K562 (cell line): Measurements from ENCODE around the gene PCDHA7. TPM values are rescaled to one million over a fixed set of nuclear protein-coding genes. Genes with fewer than 3 reads are reported as not detected.

Experiments used
- ATAC-seq: fragments of 200-7000 bp; cut with Tn5 transposase; 3 replicates; pipeline ENCODE4 v1.9.1; 2020; ENCODE audit warnings: moderate library complexity
- BruUV-seq: library from RNA; stranded (reverse); fragments of 400-500 nt; replicated peaks from 2 replicates; lab custom pipeline; 2021; lab: Mats Ljungman, UMichigan
- CTCF ChIA-PET: fragments of 300-600 bp; formaldehyde crosslinking; extraction: SDS; loops from one replicate; lab custom pipeline; 2021; ENCODE audit warnings: low intra/inter-chr PET ratio; lab: Yijun Ruan, JAX
- POLR2A ChIA-PET: fragments of 300-600, 350-650 bp; sonication (Branson Sonifier 250); formaldehyde crosslinking; extraction: SDS; loops from one replicate; lab custom pipeline; 2021; ENCODE audit warnings: antibody characterized with exemption, inconsistent platforms; lab: Yijun Ruan, JAX
- DNase-seq, 4 experiments: peaks; one replicate each; pipeline versions ENCODE4 v3.0.0 to v3.0.0-alpha.2; 2011 to 2018; ENCODE audit warnings: low spot score in 3 of 4, mixed read lengths in 3 of 4; ENCODE audit errors: extremely low read depth in 1 of 4
- FAIRE-seq: peaks from 2 replicates; lab custom pipeline; 2011; peaks lifted over from hg19 to GRCh38; lab: Jason Lieb, UNC
- H2AFZ ChIP-seq: 2 replicates; pipeline ENCODE4 v1.6.0; 2011; ENCODE audit warnings: low read depth, low read length, control low read depth, inconsistent platforms
- H3K27ac ChIP-seq: fragments of 200-600 bp; 3 replicates; pipeline ENCODE4 v1.8.0; 2011; ENCODE audit warnings: low read depth, mild to moderate bottlenecking, control low read depth, inconsistent platforms, low read length, moderate library complexity, mixed read lengths; ENCODE audit errors: extremely low read depth
- H3K27me3 ChIP-seq, 2 experiments: fragments of 300-600 bp in 1 of 2; 2 replicates in 1 of 2; 3 replicates in 1 of 2; pipeline versions ENCODE4 v1.6.0 to v1.8.0; 2011; ENCODE audit warnings: inconsistent platforms in 2 of 2, low read length in 2 of 2, mild to moderate bottlenecking in 1 of 2, mixed read lengths in 1 of 2, moderate library complexity in 1 of 2; ENCODE audit not compliant: control insufficient read depth in 2 of 2, insufficient read depth in 2 of 2
- H3K36me3 ChIP-seq: fragments of 300-600 bp; 3 replicates; pipeline ENCODE4 v1.8.0; 2011; ENCODE audit warnings: mild to moderate bottlenecking, low read length, inconsistent platforms; ENCODE audit not compliant: control insufficient read depth, insufficient read depth
- H3K4me1 ChIP-seq, 2 experiments: fragments of 200-600 bp in 1 of 2; replicated peaks in 1 of 2; 2 replicates in 1 of 2; 3 replicates in 1 of 2; pipeline versions ENCODE4 v1.5.1 to v1.8.0; 2011; ENCODE audit warnings: inconsistent platforms in 2 of 2, low read length in 2 of 2, mild to moderate bottlenecking in 1 of 2, mixed read lengths in 1 of 2, moderate library complexity in 1 of 2; ENCODE audit not compliant: control insufficient read depth in 2 of 2, insufficient read depth in 2 of 2
- H3K4me2 ChIP-seq: 2 replicates; pipeline ENCODE4 v1.6.1; 2011; ENCODE audit warnings: low read length, control low read depth, inconsistent platforms, mixed read lengths; ENCODE audit not compliant: insufficient read depth
- H3K4me3 ChIP-seq: fragments of 200-600 bp; sonication (generic), shearing (Covaris generic); 2 replicates; pipeline ENCODE4 v1.5.1; 2016; ENCODE audit warnings: control low read depth, inconsistent platforms
- H3K79me2 ChIP-seq: fragments of 200-600 bp; 3 replicates; pipeline ENCODE4 v1.8.0; 2011; ENCODE audit warnings: low read length, inconsistent platforms; ENCODE audit not compliant: control insufficient read depth, insufficient read depth
- H3K9ac ChIP-seq, 2 experiments: 2 replicates each; pipeline versions ENCODE4 v1.6.0 to v1.6.1; 2011; ENCODE audit warnings: low read depth in 2 of 2, low read length in 2 of 2, control low read depth in 1 of 2, inconsistent platforms in 1 of 2, mild to moderate bottlenecking in 1 of 2, mixed read lengths in 1 of 2; ENCODE audit not compliant: insufficient read depth in 1 of 2
- H3K9me1 ChIP-seq: one replicate; pipeline ENCODE4 v1.6.0; 2011; ENCODE audit warnings: inconsistent platforms, mild to moderate bottlenecking, low read length, moderate library complexity; ENCODE audit not compliant: control insufficient read depth, insufficient read depth
- H3K9me3 ChIP-seq: replicated peaks from 2 replicates; pipeline ENCODE4 v1.5.1; 2011; ENCODE audit warnings: low read depth, low read length, inconsistent platforms; ENCODE audit not compliant: control insufficient read depth, insufficient read depth
- H4K20me1 ChIP-seq: replicated peaks from 2 replicates; pipeline ENCODE4 v1.6.1; 2011; ENCODE audit warnings: low read length, inconsistent platforms, mixed read lengths; ENCODE audit not compliant: control insufficient read depth, insufficient read depth
- EHMT2 ChIP-seq: fragments of 450-650 bp; IDR thresholded peaks from 2 replicates; pipeline ENCODE4 v1.6.1; 2018; ENCODE audit warnings: antibody characterized with exemption
- NR2C1 ChIP-seq, 2 experiments: fragments of 450-650 bp; IDR thresholded peaks; 2 replicates each; pipeline ENCODE4 v1.6.1; 2017; ENCODE audit warnings: mild to moderate bottlenecking in 2 of 2, antibody characterized with exemption in 1 of 2, inconsistent platforms in 1 of 2, missing compliant biosample characterization in 1 of 2, missing genetic modification characterization in 1 of 2
- PCBP2 ChIP-seq: fragments of 200-400 bp; formaldehyde crosslinking; IDR thresholded peaks from 2 replicates; pipeline ENCODE4 v1.6.1; 2018; ENCODE audit warnings: low read length, low read depth, mild to moderate bottlenecking, moderate library complexity; ENCODE audit not compliant: poor library complexity, severe bottlenecking
- PHB2 ChIP-seq: fragments of 450-650 bp; IDR thresholded peaks from 2 replicates; pipeline ENCODE4 v1.6.1; 2017; ENCODE audit warnings: low read depth
- PREB ChIP-seq: sonication (generic); formaldehyde crosslinking; IDR thresholded peaks from 2 replicates; pipeline ENCODE4 v1.8.1; 2023; ENCODE audit warnings: mild to moderate bottlenecking, missing genetic modification reagents
- PURB ChIP-seq: sonication (generic); formaldehyde crosslinking; IDR thresholded peaks from 2 replicates; pipeline ENCODE4 v1.9.0; 2021; ENCODE audit warnings: low read depth, mild to moderate bottlenecking, missing genetic modification reagents
- SRSF7 ChIP-seq: fragments of 200-400 bp; formaldehyde crosslinking; optimal IDR thresholded peaks from 2 replicates; pipeline ENCODE3; 2017; ENCODE audit warnings: mild to moderate bottlenecking, low read depth, low read length
- TBP ChIP-seq: optimal IDR thresholded peaks from 2 replicates; pipeline ENCODE3; 2011; ENCODE audit warnings: low read depth, low read length, improper control_type of control experiment
- ZKSCAN1 ChIP-seq: fragments of 150-350 bp; IDR thresholded peaks from 2 replicates; pipeline ENCODE4 v1.6.1; 2016; ENCODE audit warnings: low read depth, low read length
- ZNF3 ChIP-seq: fragments of 250-450 bp; sonication (Bioruptor Pico); IDR thresholded peaks from 2 replicates; pipeline ENCODE4 v1.5.0; 2021; ENCODE audit warnings: mild to moderate bottlenecking, moderate library complexity
- ZNF41 ChIP-seq: fragments of 250-450 bp; sonication (Bioruptor Pico); conservative IDR thresholded peaks from 2 replicates; pipeline ENCODE4 v1.4.0; 2020; ENCODE audit warnings: mild to moderate bottlenecking
- ZNF77 ChIP-seq: fragments of 250-450 bp; sonication (Bioruptor Pico); IDR thresholded peaks from 2 replicates; pipeline ENCODE4 v1.5.0; 2020
- WGBS: fragments of 100-300 bp; shearing (Covaris generic); methylation state at CpG from one replicate; pipeline ENCODE4 v1.1.6; 2016; ENCODE audit warnings: low coverage, mixed read lengths; ENCODE audit not compliant: insufficient coverage; ENCODE audit errors: missing lambda C conversion rate; 5-methylcytosine and 5-hydroxymethylcytosine counted together
- in situ Hi-C: fragments of 300-500 bp; cut with MboI; formaldehyde crosslinking; loops from 4 replicates; pipeline ENCODE4 v1.15.0; 2018; ENCODE audit warnings: inconsistent platforms, mixed read lengths
- intact Hi-C: fragments of 100-400 bp; cut with micrococcal nuclease; formaldehyde crosslinking; loops from 2 replicates; pipeline ENCODE4 v1.14.2; 2022
- polyA plus RNA-seq, 8 experiments: library from polyadenylated mRNA; depleted of rRNA in 4 of 8; stranded (reverse) in 5 of 8; unstranded in 3 of 8; fragments of >200 nt; fragmentation: Nextera tagmentation in 2 of 8; fragmentation: Illumina TruSeq in 1 of 8; extraction: Ambion mirVana in 2 of 8; extraction: Trizol in 1 of 8; gene quantifications; 2 replicates each; pipeline versions ENCODE4 v1.2.1 to v1.2.3, GENCODE V29; 2011 to 2014; ENCODE audit warnings: inconsistent platforms in 1 of 8, missing spikeins in 1 of 8
- total RNA-seq, 7 experiments: library from RNA; depleted of rRNA in 6 of 7; stranded (reverse); fragments of >200 nt in 6 of 7; fragmentation: Illumina TruSeq in 2 of 7; extraction: Trizol in 2 of 7; gene quantifications; 2 replicates each; pipeline versions ENCODE4 v1.2.1 to v1.2.3, GENCODE V29; 2011 to 2021; ENCODE audit warnings: low replicate concordance in 1 of 7
- TF ChIP-seq, protein P1 (sequence below): fragments of 250-450 bp; sonication (Bioruptor Pico); IDR thresholded peaks from 2 replicates; pipeline ENCODE4 v1.8.0; 2022; ENCODE audit warnings: moderate library complexity, mild to moderate bottlenecking, inconsistent platforms

Gene PCDHA7
- total and polyA plus RNA-seq, 9 of the 15 experiments (the other 6 are each of a cell fraction or from before 2014, with no cell fraction given): not detected

DNA sequence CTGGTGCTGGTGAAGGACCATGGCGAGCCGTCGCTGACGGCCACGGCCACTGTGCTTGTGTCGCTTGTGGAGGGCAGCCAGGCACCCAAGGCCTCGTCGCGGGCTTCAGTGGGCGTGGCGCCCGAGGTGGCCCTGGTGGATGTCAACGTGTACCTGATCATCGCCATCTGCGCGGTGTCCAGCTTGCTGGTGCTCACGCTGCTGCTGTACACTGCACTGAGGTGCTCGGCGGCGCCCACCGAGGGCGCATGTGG lies 23.8 kb downstream of the PCDHA7 start (continued):
- TF ChIP-seq PHB2 (no peak), NR2C1 (IDR thresholded peaks at IDR 0.05) (no peak), NR2C1 (tag; IDR thresholded peaks at IDR 0.05) (no peak), ZNF77 (CRISPR knock-in tag) (no peak), EHMT2 (no peak), PURB (no peak), TBP (no peak), PREB (CRISPR knock-in tag) (no peak)
- TF ChIP-seq, protein P1, sequence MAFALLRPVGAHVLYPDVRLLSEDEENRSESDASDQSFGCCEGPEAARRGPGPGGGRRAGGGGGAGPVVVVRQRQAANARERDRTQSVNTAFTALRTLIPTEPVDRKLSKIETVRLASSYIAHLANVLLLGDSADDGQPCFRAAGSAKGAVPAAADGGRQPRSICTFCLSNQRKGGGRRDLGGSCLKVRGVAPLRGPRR (CRISPR knock-in tag): no peak
- TF ChIP-seq, all 486 proteins: peak for 0

DNA sequence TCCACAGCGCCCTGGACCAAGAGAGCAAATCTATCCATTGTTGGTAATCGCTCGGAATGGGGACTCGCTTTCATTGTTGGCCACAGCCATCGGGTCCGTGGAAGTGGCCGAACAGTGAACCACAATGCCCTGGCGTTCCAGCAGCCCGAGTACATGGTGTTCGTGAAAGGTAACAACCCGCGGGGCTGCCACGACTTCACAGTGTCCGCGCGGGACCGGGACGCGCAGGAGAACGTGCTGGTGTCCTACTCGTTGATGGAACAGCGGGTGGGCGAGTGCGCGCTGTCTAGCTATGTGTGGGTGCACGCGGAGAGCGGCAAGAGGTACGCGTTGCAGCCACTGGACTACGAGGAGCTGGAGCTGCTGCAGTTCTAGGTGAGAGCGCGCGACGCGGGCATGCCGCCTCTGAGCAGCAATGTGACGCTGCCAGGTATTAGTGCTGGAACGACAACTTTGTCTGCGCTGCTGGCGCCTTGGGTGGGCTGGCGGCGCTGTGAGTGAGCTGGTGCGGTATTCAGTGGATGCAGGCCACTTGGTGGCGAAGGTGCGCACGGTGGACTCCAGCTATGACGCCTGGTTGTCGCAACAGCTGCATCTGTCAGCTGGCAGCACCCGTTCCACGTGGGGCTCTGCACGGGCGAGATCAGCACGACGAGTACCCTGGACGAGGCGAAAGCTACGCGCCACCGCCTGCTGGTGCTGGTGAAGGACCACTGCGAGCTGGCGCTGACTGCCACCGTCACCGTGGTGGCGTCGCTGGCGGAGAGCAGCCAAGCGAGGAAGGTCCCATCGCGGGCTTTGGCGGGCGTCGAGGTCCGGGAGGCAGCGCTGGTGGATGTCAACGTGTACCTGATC lies 28.6 kb downstream of the PCDHA7 start:
- DNase-seq (no peak), ATAC-seq (no peak)
- Histone ChIP-seq H3K27ac (no peak overlapping the region), H3K79me2 (no peaks in the 10 kb centered on the region), H3K9ac (no peak overlapping the region)
- TF ChIP-seq ZNF41 (CRISPR knock-in tag): no peak
- TF ChIP-seq SRSF7: no peak
- TF ChIP-seq PCBP2: no peak
- no peak for TF ChIP-seq ZNF3 (CRISPR knock-in tag)
- no peak for TF ChIP-seq ZKSCAN1
- TF ChIP-seq, all 486 proteins: peak for 0
- Histone ChIP-seq H4K20me1 (no peaks in the 10 kb centered on the region), H2AFZ (no peak overlapping the region), H3K4me3 (no peak overlapping the region), H3K4me2 (no peak overlapping the region), H3K4me1 (peaks cover 0 to 7% of the 10 kb centered on the region in 2 experiments; a peak in 1 of 5 replicates), H3K36me3 (no peaks in the 10 kb centered on the region), H3K9me3 (no peaks in the 10 kb centered on the region), H3K27me3 (peaks cover 0 to 4% of the 10 kb centered on the region in 2 experiments; a peak in 2 of 5 replicates), H3K9me1 (no peaks in the 10 kb centered on the region)
- intact Hi-C loops (no loop called here), in situ Hi-C loops (no loop called here)
- no peak for FAIRE-seq
- BruUV-seq: no TSS peak
- 3% methylated on average over 74 of the region's 76 CpGs for WGBS
- POLR2A ChIA-PET: no interaction called here
- CTCF ChIA-PET: no interaction called here
